ENCODE results near the gene SLC35B2. TPM values are rescaled to one million over a fixed set of nuclear protein-coding genes. Genes with fewer than 3 reads are reported as not detected.
A peak's percentile ranks its signal among the peaks of the same experiment; 100 is the strongest.

Gene SLC35B2
- total and polyA plus RNA-seq, 9 of the 15 experiments (the other 6 are each of a cell fraction or from before 2014, with no cell fraction given) = 14.5 to 59.1 (median 47.1) TPM

GRCh38 chr6:44251576-44252524, 5.5 kb downstream of the SLC35B2 start:
- H3K27me3 ChIP-seq (ENCODE audit: control insufficient read depth in 2 of 2, insufficient read depth in 2 of 2, low read length in 2 of 2) = no peaks in the 10 kb centered on the region
- 85% methylated on average over 14 of the region's 14 CpGs for WGBS (ENCODE audit: insufficient coverage, low coverage, missing lambda C conversion rate)
- no peak for ATAC-seq
- no peak for DNase-seq (ENCODE audit: extremely low read depth in 1 of 4, low spot score in 3 of 4)
- H3K4me2 ChIP-seq (ENCODE audit: insufficient read depth, low read length) = no peak overlapping the region; the same call in 1 of the 2 replicates
- FAIRE-seq = no peak
- H3K27ac ChIP-seq (ENCODE audit: extremely low read depth, low read depth, low read length) = no peak overlapping the region
- no peak overlapping the region for H3K4me3 ChIP-seq
- H3K79me2 ChIP-seq (ENCODE audit: control insufficient read depth, insufficient read depth, low read length) = peaks cover 75% of the 10 kb centered on the region
- H3K9me1 ChIP-seq (ENCODE audit: control insufficient read depth, insufficient read depth, low read length) = peaks cover 25% of the 10 kb centered on the region
- ChIA-PET CTCF (ENCODE audit: low intra/inter-chr PET ratio) (interaction anchor here (1.2 kb wide), 1 partner anchor 15 kb away, joined by 6 read pairs; no protein-coding TSS in a partner anchor), POLR2A (interaction anchor here (0.5 to 1.9 kb wide), 17 partner anchors 9 to 432 kb away, joined by 3 to 9 read pairs (median 3); partner anchors contain the start of gene SLC29A1)
- intact Hi-C loops (cut with micrococcal nuclease) = loop anchor here (2.0 kb wide), 1 partner anchor 27 kb away; no protein-coding TSS in a partner anchor
- H3K9ac ChIP-seq (ENCODE audit: insufficient read depth in 1 of 2, low read depth in 2 of 2, low read length in 2 of 2) = no peak overlapping the region
- no peaks in the 10 kb centered on the region for H3K9me3 ChIP-seq (replicated peaks; ENCODE audit: control insufficient read depth, insufficient read depth, low read depth, low read length)
- H3K4me1 ChIP-seq (replicated peaks in 1 of 2; ENCODE audit: control insufficient read depth in 2 of 2, insufficient read depth in 2 of 2, low read length in 2 of 2) = peaks cover 36 to 53% of the 10 kb centered on the region in 2 experiments
- in situ Hi-C loops (cut with MboI) = no loop called here
- no peak overlapping the region for H2AFZ ChIP-seq (ENCODE audit: low read depth, low read length)
- peaks cover 90% of the 10 kb centered on the region for H3K36me3 ChIP-seq (ENCODE audit: control insufficient read depth, insufficient read depth, low read length)
- H4K20me1 ChIP-seq (replicated peaks; ENCODE audit: control insufficient read depth, insufficient read depth, low read length) = peaks cover 93% of the 10 kb centered on the region
- no TSS peak for BruUV-seq (replicated peaks)
- TF ChIP-seq MTA1 (IDR thresholded peaks at IDR 0.05; ENCODE audit: borderline replicate concordance) (no peak), NFXL1 (CRISPR knock-in tag; IDR thresholded peaks at IDR 0.05) (0 out of 2 replicates have a peak, but pooled peaks have one; percentile 49), MAX (CRISPR knock-in tag; IDR thresholded peaks at IDR 0.05) (peak; percentile 28; the same call in 1 of the 2 replicates), PREB (CRISPR knock-in tag; IDR thresholded peaks at IDR 0.05) (0 out of 2 replicates have a peak, but pooled peaks have one; percentile 5), KAT7 (CRISPR knock-in tag; IDR thresholded peaks at IDR 0.05; ENCODE audit: borderline replicate concordance) (no peak), ZBTB33 (CRISPR knock-in tag; IDR thresholded peaks at IDR 0.05) (0 out of 2 replicates have a peak, but pooled peaks have one; percentile 29), ATF3 (IDR thresholded peaks at IDR 0.05) (peak; percentile 16; the same call in 1 of the 2 replicates), ATF3 (CRISPR knock-in tag; conservative IDR thresholded peaks at IDR 0.05) (no peak), SRF (CRISPR knock-in tag; IDR thresholded peaks at IDR 0.05) (no peak), SUPT5H (IDR thresholded peaks at IDR 0.05) (peak; percentile 20; the same call in 1 of the 2 replicates), ZNF174 (CRISPR knock-in tag; IDR thresholded peaks at IDR 0.05) (no peak), POLR2AphosphoS2 (IDR thresholded peaks at IDR 0.05; ENCODE audit: low read length) (no peak), CHCHD3 (CRISPR knock-in tag; IDR thresholded peaks at IDR 0.05) (no peak), DPF2 (IDR thresholded peaks at IDR 0.05) (no peak), ETV6 (IDR thresholded peaks at IDR 0.05; ENCODE audit: borderline replicate concordance in 1 of 2, low read depth in 2 of 2, low read length in 1 of 2) (no peak), ETV6 (CRISPR knock-in tag; IDR thresholded peaks at IDR 0.05; ENCODE audit: borderline replicate concordance) (0 out of 2 replicates have a peak, but pooled peaks have one; percentile 49)

Data from K562 (cell line).